ENCODE data around the gene PTPRH. TPM values are rescaled to one million over a fixed set of nuclear protein-coding genes. Genes with fewer than 3 reads are reported as not detected.

The PTPRH gene
- total and polyA plus RNA-seq, 5 experiments from 2014 or later = not detected

- Mint-ChIP-seq H3K36me3 (peaks cover 0 to 3% (median 2%) of the 10 kb centered on the region in 3 donors), H3K4me3 (no peak overlapping the region), H3K4me1 (peaks cover 19 to 24% (median 22%) of the 10 kb centered on the region in 4 donors), H3K9me3 (peaks cover 0 to 21% (median 9%) of the 10 kb centered on the region in 9 donors), H3K27me3 (peaks cover 36 to 67% (median 49%) of the 10 kb centered on the region in 5 donors), H3K27ac (no peak overlapping the region)
- POLR2A ChIA-PET = no interaction called here
- DNase-seq (no peak), ATAC-seq (no peak)
Measured at GRCh38 chr19:55147545-55148251, 61.6 kb downstream of the PTPRH start.

- POLR2A ChIA-PET = no interaction called here
- no peak for DNase-seq
- no peak overlapping the region for H3K4me3 Mint-ChIP-seq
- peaks cover 0 to 15% (median 4%) of the 10 kb centered on the region in 9 donors for H3K9me3 Mint-ChIP-seq
- H3K4me1 Mint-ChIP-seq = peaks cover 12 to 17% (median 16%) of the 10 kb centered on the region in 4 donors
- peaks cover 0 to 3% (median 0%) of the 10 kb centered on the region in 3 donors for H3K36me3 Mint-ChIP-seq
- no peak for ATAC-seq
- no peak overlapping the region for H3K27ac Mint-ChIP-seq
- H3K27me3 Mint-ChIP-seq = peaks cover 36 to 70% (median 49%) of the 10 kb centered on the region in 5 donors
Measured at GRCh38 chr19:55146705-55147273, 62.5 kb downstream of the PTPRH start.

GRCh38 chr19:55146078-55146704, 63.1 kb downstream of the PTPRH start:
- Mint-ChIP-seq H3K36me3 (peaks cover 0 to 3% (median 0%) of the 10 kb centered on the region in 3 donors), H3K27ac (no peak overlapping the region), H3K9me3 (peaks cover 0 to 10% (median 0%) of the 10 kb centered on the region in 9 donors), H3K4me3 (no peak overlapping the region), H3K4me1 (peaks cover 10 to 17% (median 14%) of the 10 kb centered on the region in 4 donors), H3K27me3 (peaks cover 37 to 73% (median 50%) of the 10 kb centered on the region in 5 donors)
- peak in 3 of 10 donors; percentile 19 to 45 (median 27) for DNase-seq
- POLR2A ChIA-PET = no interaction called here
- ATAC-seq = peak; percentile 28 to 32

- DNase-seq = no peak
- Mint-ChIP-seq H3K27ac (peak overlapping the region in 1 of 10 donors; percentile 67), H3K9me3 (peaks cover 0 to 4% (median 0%) of the 10 kb centered on the region in 9 donors), H3K4me3 (peak overlapping the region in 1 of 10 donors; percentile 43), H3K4me1 (peaks cover 12 to 19% (median 16%) of the 10 kb centered on the region in 4 donors), H3K36me3 (peaks cover 0 to 3% (median 0%) of the 10 kb centered on the region in 3 donors), H3K27me3 (peaks cover 38 to 77% (median 51%) of the 10 kb centered on the region in 5 donors)
- POLR2A ChIA-PET = no interaction called here
- ATAC-seq = no peak
Measured at GRCh38 chr19:55145232-55145631, 64.1 kb downstream of the PTPRH start.

- Mint-ChIP-seq H3K9me3 (peaks cover 0 to 3% (median 0%) of the 10 kb centered on the region in 9 donors), H3K4me3 (no peak overlapping the region), H3K27me3 (peaks cover 28 to 72% (median 42%) of the 10 kb centered on the region in 5 donors), H3K36me3 (peaks cover 0 to 3% (median 0%) of the 10 kb centered on the region in 3 donors), H3K4me1 (peaks cover 11 to 19% (median 11%) of the 10 kb centered on the region in 4 donors), H3K27ac (no peak overlapping the region)
- POLR2A ChIA-PET = interaction anchor here (0.5 to 1.1 kb wide), 2 partner anchors 19 to 365 kb away, joined by 3 to 4 read pairs; no protein-coding TSS in a partner anchor
- DNase-seq = no peak
- peak in 1 of 2 donors; percentile 28 for ATAC-seq
Measured at GRCh38 chr19:55141696-55142095, 67.6 kb downstream of the PTPRH start.

- DNase-seq (no peak), ATAC-seq (no peak)
- Mint-ChIP-seq H3K27ac (peak overlapping the region in 1 of 10 donors; percentile 49), H3K4me1 (peaks cover 2 to 5% (median 3%) of the 10 kb centered on the region in 4 donors), H3K9me3 (no peaks in the 10 kb centered on the region), H3K4me3 (no peak overlapping the region), H3K36me3 (no peaks in the 10 kb centered on the region), H3K27me3 (peaks cover 13 to 66% (median 25%) of the 10 kb centered on the region in 5 donors)
- POLR2A ChIA-PET = no interaction called here
Measured at GRCh38 chr19:55137915-55138314, 71.4 kb downstream of the PTPRH start.

GRCh38 chr19:55136399-55137102, 72.8 kb downstream of the PTPRH start:
- no peaks in the 10 kb centered on the region for H3K36me3 Mint-ChIP-seq
- peaks cover 15 to 72% (median 30%) of the 10 kb centered on the region in 5 donors for H3K27me3 Mint-ChIP-seq
- no peak for DNase-seq
- POLR2A ChIA-PET = no interaction called here
- ATAC-seq = no peak
- no peak overlapping the region for H3K27ac Mint-ChIP-seq
- no peaks in the 10 kb centered on the region for H3K9me3 Mint-ChIP-seq
- peaks cover 2 to 6% (median 4%) of the 10 kb centered on the region in 4 donors for H3K4me1 Mint-ChIP-seq
- no peak overlapping the region for H3K4me3 Mint-ChIP-seq

- DNase-seq (no peak), ATAC-seq (no peak)
- no peaks in the 10 kb centered on the region for H3K9me3 Mint-ChIP-seq
- no peak overlapping the region for H3K27ac Mint-ChIP-seq
- POLR2A ChIA-PET = no interaction called here
- H3K36me3 Mint-ChIP-seq = no peaks in the 10 kb centered on the region
- H3K4me3 Mint-ChIP-seq = no peak overlapping the region
- H3K27me3 Mint-ChIP-seq = peaks cover 21 to 76% (median 29%) of the 10 kb centered on the region in 5 donors
- H3K4me1 Mint-ChIP-seq = peaks cover 0 to 4% (median 0%) of the 10 kb centered on the region in 4 donors
Measured at GRCh38 chr19:55134736-55135135, 74.6 kb downstream of the PTPRH start.

GRCh38 chr19:55133639-55134444, 75.5 kb downstream of the PTPRH start:
- no peak for DNase-seq
- Mint-ChIP-seq H3K27ac (no peak overlapping the region), H3K9me3 (no peaks in the 10 kb centered on the region), H3K27me3 (peaks cover 18 to 78% (median 36%) of the 10 kb centered on the region in 5 donors), H3K4me1 (peaks cover 0 to 4% (median 0%) of the 10 kb centered on the region in 4 donors), H3K36me3 (no peaks in the 10 kb centered on the region), H3K4me3 (no peak overlapping the region)
- no peak for ATAC-seq
- POLR2A ChIA-PET = no interaction called here

GRCh38 chr19:55132453-55133129, 76.7 kb downstream of the PTPRH start:
- H3K36me3 Mint-ChIP-seq = no peaks in the 10 kb centered on the region
- no peak overlapping the region for H3K4me3 Mint-ChIP-seq
- peaks cover 0 to 4% (median 0%) of the 10 kb centered on the region in 4 donors for H3K4me1 Mint-ChIP-seq
- H3K27me3 Mint-ChIP-seq = peaks cover 17 to 78% (median 38%) of the 10 kb centered on the region in 5 donors
- no peaks in the 10 kb centered on the region for H3K9me3 Mint-ChIP-seq
- DNase-seq (no peak), ATAC-seq (no peak)
- POLR2A ChIA-PET = interaction anchor here (0.7 kb wide), 1 partner anchor 122 kb away, joined by 3 read pairs; no protein-coding TSS in a partner anchor
- H3K27ac Mint-ChIP-seq = no peak overlapping the region

- peaks cover 0 to 4% (median 0%) of the 10 kb centered on the region in 4 donors for H3K4me1 Mint-ChIP-seq
- no peaks in the 10 kb centered on the region for H3K9me3 Mint-ChIP-seq
- no peak overlapping the region for H3K4me3 Mint-ChIP-seq
- H3K27ac Mint-ChIP-seq = no peak overlapping the region
- H3K36me3 Mint-ChIP-seq = no peaks in the 10 kb centered on the region
- POLR2A ChIA-PET = no interaction called here
- no peak for ATAC-seq
- H3K27me3 Mint-ChIP-seq = peaks cover 25 to 81% (median 46%) of the 10 kb centered on the region in 5 donors
- DNase-seq = no peak
Measured at GRCh38 chr19:55131421-55131820, 77.9 kb downstream of the PTPRH start.

Measured in naive thymus-derived CD8-positive, alpha-beta T cell (primary cell).